ENCODE results near the gene CIDEB. TPM values are rescaled to one million over a fixed set of nuclear protein-coding genes. Genes with fewer than 3 reads are reported as not detected.
A peak's percentile ranks its signal among the peaks of the same experiment; 100 is the strongest.

The CIDEB gene
- total and polyA plus RNA-seq, 2 of the 13 experiments (the other 11 are each of a cell fraction or from before 2014, with no cell fraction given), result 35.8 to 110 TPM

DNA sequence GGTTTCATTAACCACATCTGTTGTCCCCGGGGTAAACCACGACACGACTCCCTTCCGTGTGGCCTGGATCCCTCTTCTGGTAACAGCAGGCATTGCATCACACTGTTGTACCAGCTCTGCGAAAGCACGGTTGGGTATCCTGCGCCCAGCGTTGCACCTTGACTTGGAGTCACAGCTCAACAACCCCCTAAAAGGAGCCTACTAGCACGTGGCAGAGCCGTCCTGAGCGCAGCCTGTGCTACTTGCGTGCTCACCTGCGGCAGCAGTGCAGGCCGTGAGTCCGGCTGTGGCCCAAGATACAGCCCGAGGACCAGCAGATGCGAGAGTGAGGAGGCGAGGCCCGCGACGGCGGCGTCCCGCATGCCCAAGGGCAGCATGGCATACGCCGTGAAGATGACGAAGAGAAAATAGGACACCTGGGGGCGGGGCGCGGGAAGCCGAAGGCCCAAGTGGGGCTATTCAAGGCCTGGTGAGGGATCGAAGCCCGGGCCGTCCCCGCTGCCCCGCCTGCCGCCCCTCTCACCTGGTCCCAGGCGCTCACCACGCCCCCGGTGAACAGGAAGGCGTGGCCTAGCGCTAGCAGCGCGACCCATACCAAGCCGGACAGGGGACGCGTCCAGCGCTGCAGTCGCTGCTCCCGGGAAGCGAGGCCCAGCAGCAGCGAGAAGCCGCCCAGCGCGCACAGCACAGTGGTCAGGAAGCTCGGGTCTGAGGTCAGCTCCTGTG lies 24.7 kb upstream of the CIDEB start (continued):
- TF ChIP-seq, protein P1, sequence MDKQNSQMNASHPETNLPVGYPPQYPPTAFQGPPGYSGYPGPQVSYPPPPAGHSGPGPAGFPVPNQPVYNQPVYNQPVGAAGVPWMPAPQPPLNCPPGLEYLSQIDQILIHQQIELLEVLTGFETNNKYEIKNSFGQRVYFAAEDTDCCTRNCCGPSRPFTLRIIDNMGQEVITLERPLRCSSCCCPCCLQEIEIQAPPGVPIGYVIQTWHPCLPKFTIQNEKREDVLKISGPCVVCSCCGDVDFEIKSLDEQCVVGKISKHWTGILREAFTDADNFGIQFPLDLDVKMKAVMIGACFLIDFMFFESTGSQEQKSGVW (CRISPR knock-in tag; IDR thresholded peaks at IDR 0.05; ENCODE audit: borderline replicate concordance), result no peak; the same call in 1 of the 2 replicates
- TF ChIP-seq DNMT1 (CRISPR knock-in tag; IDR thresholded peaks at IDR 0.05), result peak; percentile 99
- TF ChIP-seq ZBTB42 (CRISPR knock-in tag; IDR thresholded peaks at IDR 0.05), result peak; percentile 93
- no peak for TF ChIP-seq ZNF503 (CRISPR knock-in tag; IDR thresholded peaks at IDR 0.05)
- TF ChIP-seq CEBPG (CRISPR knock-in tag; IDR thresholded peaks at IDR 0.05), result peak; percentile 98
- peak; percentile 75 for TF ChIP-seq KDM1A (CRISPR knock-in tag; IDR thresholded peaks at IDR 0.05)
- TF ChIP-seq ATM (IDR thresholded peaks at IDR 0.05; ENCODE audit: borderline replicate concordance), result no peak; the same call in 1 of the 2 replicates
- peak; percentile 93 for TF ChIP-seq ZNF251 (CRISPR knock-in tag; IDR thresholded peaks at IDR 0.05)
- TF ChIP-seq, protein P2, sequence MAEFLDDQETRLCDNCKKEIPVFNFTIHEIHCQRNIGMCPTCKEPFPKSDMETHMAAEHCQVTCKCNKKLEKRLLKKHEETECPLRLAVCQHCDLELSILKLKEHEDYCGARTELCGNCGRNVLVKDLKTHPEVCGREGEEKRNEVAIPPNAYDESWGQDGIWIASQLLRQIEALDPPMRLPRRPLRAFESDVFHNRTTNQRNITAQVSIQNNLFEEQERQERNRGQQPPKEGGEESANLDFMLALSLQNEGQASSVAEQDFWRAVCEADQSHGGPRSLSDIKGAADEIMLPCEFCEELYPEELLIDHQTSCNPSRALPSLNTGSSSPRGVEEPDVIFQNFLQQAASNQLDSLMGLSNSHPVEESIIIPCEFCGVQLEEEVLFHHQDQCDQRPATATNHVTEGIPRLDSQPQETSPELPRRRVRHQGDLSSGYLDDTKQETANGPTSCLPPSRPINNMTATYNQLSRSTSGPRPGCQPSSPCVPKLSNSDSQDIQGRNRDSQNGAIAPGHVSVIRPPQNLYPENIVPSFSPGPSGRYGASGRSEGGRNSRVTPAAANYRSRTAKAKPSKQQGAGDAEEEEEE (CRISPR knock-in tag; IDR thresholded peaks at IDR 0.05; ENCODE audit: borderline replicate concordance), result peak; percentile 99
- TF ChIP-seq CTCF (CRISPR knock-in tag; IDR thresholded peaks at IDR 0.05), result peak; percentile 97
- no peak; the same call in 1 of the 2 replicates for TF ChIP-seq ZNF326 (CRISPR knock-in tag; IDR thresholded peaks at IDR 0.05; ENCODE audit: borderline replicate concordance)
- TF ChIP-seq ZNF816 (CRISPR knock-in tag; IDR thresholded peaks at IDR 0.05; ENCODE audit: borderline replicate concordance), result peak; percentile 89
- no peak for TF ChIP-seq NKX3-1 (CRISPR knock-in tag; IDR thresholded peaks at IDR 0.05)
- TF ChIP-seq TSC22D2 (CRISPR knock-in tag; IDR thresholded peaks at IDR 0.05; ENCODE audit: borderline replicate concordance), result peak; percentile 84
- peak; percentile 98 for TF ChIP-seq EEA1 (CRISPR knock-in tag; IDR thresholded peaks at IDR 0.05; ENCODE audit: borderline replicate concordance)
- TF ChIP-seq, protein P3, sequence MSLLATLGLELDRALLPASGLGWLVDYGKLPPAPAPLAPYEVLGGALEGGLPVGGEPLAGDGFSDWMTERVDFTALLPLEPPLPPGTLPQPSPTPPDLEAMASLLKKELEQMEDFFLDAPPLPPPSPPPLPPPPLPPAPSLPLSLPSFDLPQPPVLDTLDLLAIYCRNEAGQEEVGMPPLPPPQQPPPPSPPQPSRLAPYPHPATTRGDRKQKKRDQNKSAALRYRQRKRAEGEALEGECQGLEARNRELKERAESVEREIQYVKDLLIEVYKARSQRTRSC (CRISPR knock-in tag; IDR thresholded peaks at IDR 0.05; ENCODE audit: low read depth), result peak; percentile 93
- TF ChIP-seq TMF1 (CRISPR knock-in tag; IDR thresholded peaks at IDR 0.05; ENCODE audit: low read depth), result peak; percentile 31; the same call in 1 of the 2 replicates
- TF ChIP-seq ZBTB38 (CRISPR knock-in tag; IDR thresholded peaks at IDR 0.05), result peak; percentile 97
- TF ChIP-seq, protein P4, sequence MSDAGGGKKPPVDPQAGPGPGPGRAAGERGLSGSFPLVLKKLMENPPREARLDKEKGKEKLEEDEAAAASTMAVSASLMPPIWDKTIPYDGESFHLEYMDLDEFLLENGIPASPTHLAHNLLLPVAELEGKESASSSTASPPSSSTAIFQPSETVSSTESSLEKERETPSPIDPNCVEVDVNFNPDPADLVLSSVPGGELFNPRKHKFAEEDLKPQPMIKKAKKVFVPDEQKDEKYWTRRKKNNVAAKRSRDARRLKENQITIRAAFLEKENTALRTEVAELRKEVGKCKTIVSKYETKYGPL (CRISPR knock-in tag; IDR thresholded peaks at IDR 0.05), result no peak
- peak; percentile 91 for TF ChIP-seq ZNF451 (CRISPR knock-in tag; IDR thresholded peaks at IDR 0.05)
- peak; percentile 44; the same call in 1 of the 2 replicates for TF ChIP-seq RXRB (CRISPR knock-in tag; IDR thresholded peaks at IDR 0.05; ENCODE audit: borderline replicate concordance)
- peak; percentile 31; the same call in 1 of the 2 replicates for TF ChIP-seq ATF7-NPFF (CRISPR knock-in tag; IDR thresholded peaks at IDR 0.05; ENCODE audit: low read depth)

All from HepG2 (cell line).